Transverse colon (tissue), 4 donors: ENCODE data around the gene ZFP90. TPM values are rescaled to one million over a fixed set of nuclear protein-coding genes. Genes with fewer than 3 reads are reported as not detected.
A peak's percentile ranks its signal among the peaks of the same experiment; 100 is the strongest.

Experiments used
- DNase-seq: peaks from one replicate; pipeline ENCODE4 v3.0.0-alpha.2; 2019
- H3K27ac ChIP-seq, 4 donors: fragments of 200-600 bp; sonication (generic); 2 replicates each; pipeline ENCODE4 v1.5.1; 2016 to 2018; ENCODE audit warnings: inconsistent platforms in 4 of 4
- H3K27me3 ChIP-seq: fragments of 200-600 bp; sonication (generic); 2 replicates; pipeline ENCODE4 v1.5.1; 2017; ENCODE audit warnings: inconsistent platforms
- H3K36me3 ChIP-seq, 4 donors: fragments of 200-600 bp; sonication (generic); 2 replicates each; pipeline ENCODE4 v1.5.1; 2017 to 2019; ENCODE audit warnings: inconsistent platforms in 4 of 4
- H3K4me1 ChIP-seq, 4 donors: fragments of 200-600 bp; sonication (generic); 2 replicates each; pipeline ENCODE4 v1.5.1; 2017 to 2020; ENCODE audit warnings: inconsistent platforms in 4 of 4
- H3K4me3 ChIP-seq, 4 donors: fragments of 200-600 bp; sonication (generic); 1 replicate in 1 of 4; 2 replicates in 3 of 4; pipeline versions ENCODE4 v1.5.1 to v1.6.1; 2017 to 2019; ENCODE audit warnings: inconsistent platforms in 4 of 4
- H3K9me3 ChIP-seq, 2 donors: fragments of 200-600 bp; sonication (generic); 2 replicates each; pipeline ENCODE4 v1.5.1; 2017 to 2019; ENCODE audit warnings: inconsistent platforms in 2 of 2
- EP300 ChIP-seq: sonication (generic); formaldehyde crosslinking; IDR thresholded peaks from one replicate; pipeline ENCODE4 v1.6.1; 2017; ENCODE audit warnings: antibody characterized with exemption, low read depth
- POLR2A ChIP-seq: fragments of 450-650 bp; IDR thresholded peaks from one replicate; pipeline ENCODE4 v1.6.1; 2016; ENCODE audit warnings: antibody characterized with exemption, mild to moderate bottlenecking, moderate library complexity
- POLR2AphosphoS5 ChIP-seq, 3 donors: sonication (generic); formaldehyde crosslinking; IDR thresholded peaks; one replicate each; pipeline ENCODE4 v1.6.1; 2016; ENCODE audit warnings: antibody characterized with exemption in 3 of 3
- WGBS, 2 donors: methylation state at CpG; one replicate each; pipeline ENCODE4 v1.1.5; 2018; ENCODE audit warnings: low coverage in 1 of 2; 5-methylcytosine and 5-hydroxymethylcytosine counted together
- in situ Hi-C, 4 donors: fragments of 200-750 bp; cut with MboI; loops; one replicate each; pipeline versions ENCODE4 v1.15.0 to v1.15.1; 2017; ENCODE audit warnings: low sequenced_read_pairs in 3 of 4, low pct_ligation_motif_present in 1 of 4, low pct_unique_long_range_greater_than_20kb in 1 of 4
- intact Hi-C: fragments of 100-400 bp; cut with DNase I; formaldehyde crosslinking; loops from one replicate; pipeline ENCODE4 v1.15.1; 2023; ENCODE audit warnings: low total_unique reads
- total RNA-seq, 4 donors: library from RNA; depleted of rRNA; stranded (reverse); fragments of >200 nt; gene quantifications; one replicate each; pipeline ENCODE4 v1.1.0, GENCODE V29; 2016
- TF ChIP-seq, protein P1 (sequence below), 5 experiments: fragments of 200-600 bp in 3 of 5; fragments of 450-650 bp in 2 of 5; sonication (generic) in 3 of 5; IDR thresholded peaks; 1 replicate in 2 of 5; 2 replicates in 3 of 5; pipeline ENCODE4 v1.5.1; 2016 to 2017; ENCODE audit warnings: antibody characterized with exemption in 5 of 5, inconsistent platforms in 3 of 5, mild to moderate bottlenecking in 2 of 5, moderate library complexity in 1 of 5

Gene ZFP90
- total RNA-seq, 4 donors from 2014 or later, result 10.1 to 78.2 (median 16.4) TPM

GRCh38 chr16:68526143-68526781 lies 12.8 kb upstream of the ZFP90 start:
- no peak overlapping the region for H3K4me3 ChIP-seq
- TF ChIP-seq, protein P1, sequence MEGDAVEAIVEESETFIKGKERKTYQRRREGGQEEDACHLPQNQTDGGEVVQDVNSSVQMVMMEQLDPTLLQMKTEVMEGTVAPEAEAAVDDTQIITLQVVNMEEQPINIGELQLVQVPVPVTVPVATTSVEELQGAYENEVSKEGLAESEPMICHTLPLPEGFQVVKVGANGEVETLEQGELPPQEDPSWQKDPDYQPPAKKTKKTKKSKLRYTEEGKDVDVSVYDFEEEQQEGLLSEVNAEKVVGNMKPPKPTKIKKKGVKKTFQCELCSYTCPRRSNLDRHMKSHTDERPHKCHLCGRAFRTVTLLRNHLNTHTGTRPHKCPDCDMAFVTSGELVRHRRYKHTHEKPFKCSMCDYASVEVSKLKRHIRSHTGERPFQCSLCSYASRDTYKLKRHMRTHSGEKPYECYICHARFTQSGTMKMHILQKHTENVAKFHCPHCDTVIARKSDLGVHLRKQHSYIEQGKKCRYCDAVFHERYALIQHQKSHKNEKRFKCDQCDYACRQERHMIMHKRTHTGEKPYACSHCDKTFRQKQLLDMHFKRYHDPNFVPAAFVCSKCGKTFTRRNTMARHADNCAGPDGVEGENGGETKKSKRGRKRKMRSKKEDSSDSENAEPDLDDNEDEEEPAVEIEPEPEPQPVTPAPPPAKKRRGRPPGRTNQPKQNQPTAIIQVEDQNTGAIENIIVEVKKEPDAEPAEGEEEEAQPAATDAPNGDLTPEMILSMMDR (IDR thresholded peaks at IDR 0.05), result no peak
- no peak for TF ChIP-seq POLR2AphosphoS5 (IDR thresholded peaks at IDR 0.05)
- TF ChIP-seq EP300, result no peak
- TF ChIP-seq POLR2A, result no peak
- intact Hi-C loops, result no loop called here
- WGBS, 2 donors, result 49 to 87% methylated on average over 4 to 17 of the region's 17 CpGs
- no peaks in the 10 kb centered on the region for H3K36me3 ChIP-seq
- no peak for DNase-seq
- peaks cover 4 to 20% (median 18%) of the 10 kb centered on the region in 4 donors for H3K4me1 ChIP-seq
- H3K9me3 ChIP-seq, result no peaks in the 10 kb centered on the region
- no peak overlapping the region for H3K27ac ChIP-seq
- in situ Hi-C loops, result no loop called here
- no peaks in the 10 kb centered on the region for H3K27me3 ChIP-seq

- no peak for DNase-seq
- H3K36me3 ChIP-seq, result no peaks in the 10 kb centered on the region
- no peaks in the 10 kb centered on the region for H3K9me3 ChIP-seq
- TF ChIP-seq POLR2A, result no peak
- no peak for TF ChIP-seq EP300
- TF ChIP-seq, protein P1 (IDR thresholded peaks at IDR 0.05), result no peak
- TF ChIP-seq POLR2AphosphoS5 (IDR thresholded peaks at IDR 0.05), result no peak
- intact Hi-C loops (no loop called here), in situ Hi-C loops (no loop called here)
- WGBS, 2 donors, result 95% methylated on average over 14 of the region's 29 CpGs; no CpG with 5 or more reads in 1 of the 2 donors
- H3K4me1 ChIP-seq, result peaks cover 4 to 20% (median 18%) of the 10 kb centered on the region in 4 donors
- H3K27ac ChIP-seq, result no peak overlapping the region
- H3K27me3 ChIP-seq, result no peaks in the 10 kb centered on the region
- no peak overlapping the region for H3K4me3 ChIP-seq
Measured at GRCh38 chr16:68526782-68527145, 12.3 kb upstream of the ZFP90 start.

DNA sequence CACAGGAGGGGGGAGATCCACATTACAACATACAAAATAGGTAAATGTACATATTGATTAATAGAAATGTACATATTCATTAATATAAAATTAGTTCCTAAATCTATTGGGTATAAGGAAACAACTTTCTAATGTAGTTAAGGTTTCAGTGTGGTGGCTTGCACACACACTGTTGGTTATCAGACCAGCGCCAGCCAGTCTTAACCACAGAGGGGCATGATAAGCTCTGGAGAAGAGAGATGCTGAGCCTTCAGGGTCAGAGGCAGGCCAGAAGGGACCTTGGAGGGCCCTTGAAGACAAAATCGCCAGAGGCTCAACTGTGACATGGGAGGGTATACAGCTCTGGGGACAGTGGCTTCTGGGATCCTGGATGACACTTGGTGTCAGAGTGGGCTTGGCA lies 10.9 kb upstream of the ZFP90 start:
- H3K36me3 ChIP-seq, result no peaks in the 10 kb centered on the region
- H3K27ac ChIP-seq, result no peak overlapping the region
- H3K4me3 ChIP-seq, result no peak overlapping the region
- intact Hi-C loops (loop anchor here (2.0 kb wide), 1 partner anchor 597 kb away; no protein-coding TSS in a partner anchor), in situ Hi-C loops (no loop called here)
- no peaks in the 10 kb centered on the region for H3K9me3 ChIP-seq
- no peak for TF ChIP-seq EP300
- no peak for TF ChIP-seq POLR2AphosphoS5 (IDR thresholded peaks at IDR 0.05)
- H3K4me1 ChIP-seq, result peaks cover 4 to 20% (median 18%) of the 10 kb centered on the region in 4 donors
- no peaks in the 10 kb centered on the region for H3K27me3 ChIP-seq
- 50 to 68% methylated on average over 2 of the region's 2 CpGs for WGBS, 2 donors
- no peak for DNase-seq

DNA sequence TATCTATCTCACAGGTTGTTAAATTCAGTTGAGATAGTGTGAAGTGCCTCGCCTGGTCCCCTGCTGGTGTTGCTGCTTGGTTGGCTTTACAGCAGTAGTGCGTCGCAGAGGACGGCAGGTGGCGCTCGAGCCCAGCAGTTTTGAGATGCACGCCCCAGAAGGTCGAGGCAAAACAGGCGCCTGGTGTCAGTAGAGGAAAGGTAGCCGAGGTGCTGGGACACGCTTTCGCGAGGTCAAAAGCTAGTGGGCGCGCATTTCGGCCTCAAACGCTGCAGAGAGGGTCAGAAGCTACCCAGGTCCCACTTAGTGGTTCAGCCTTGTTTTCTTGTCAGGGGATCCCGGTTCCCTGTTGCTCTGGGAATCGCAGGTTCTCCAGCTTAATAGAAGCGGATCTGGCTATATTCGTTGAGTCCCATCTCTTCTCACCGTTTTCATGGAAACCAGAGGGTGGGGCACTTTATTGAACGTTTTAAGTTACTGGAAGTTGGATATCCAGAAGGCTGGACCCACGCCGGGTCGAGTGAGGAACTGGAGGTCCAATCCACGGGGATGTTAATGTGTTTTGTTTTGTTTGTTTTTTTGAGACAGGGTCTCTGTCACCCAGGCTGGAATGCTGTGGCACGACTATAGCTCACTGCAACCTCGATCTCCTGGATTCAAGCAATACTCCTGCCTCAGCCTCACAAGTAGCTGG lies 10.3 kb upstream of the ZFP90 start:
- peaks cover 4 to 20% (median 18%) of the 10 kb centered on the region in 4 donors for H3K4me1 ChIP-seq
- H3K9me3 ChIP-seq, result no peaks in the 10 kb centered on the region
- TF ChIP-seq, protein P1 (IDR thresholded peaks at IDR 0.05), result peak; percentile 90 to 95 (median 93)
- TF ChIP-seq EP300, result no peak
- peak overlapping the region in 1 of 4 donors; percentile 25 for H3K4me3 ChIP-seq
- no peaks in the 10 kb centered on the region for H3K27me3 ChIP-seq
- WGBS, 2 donors, result 13 to 16% methylated on average over 3 to 29 of the region's 29 CpGs
- intact Hi-C loops (loop anchor here (2.0 kb wide), 1 partner anchor 596 kb away; no protein-coding TSS in a partner anchor), in situ Hi-C loops (no loop called here)
- peak; percentile 91 for DNase-seq
- peak overlapping the region in 2 of 4 donors; percentile 1 to 28 for H3K27ac ChIP-seq
- no peaks in the 10 kb centered on the region for H3K36me3 ChIP-seq
